HG03159 (cell line): ENCODE measurements around the gene STK11IP.

ENCODE experiments used
- ATAC-seq: cut with Tn5 transposase; IDR thresholded peaks from one replicate; pipeline ENCODE4 v1.9.1; 2021; ENCODE audit warnings: mild to moderate bottlenecking, moderate library complexity; ENCODE audit not compliant: unreplicated experiment

Gene STK11IP

GRCh38 chr2:219613461-219614070 is 15.9 kb downstream of the STK11IP start:
- ATAC-seq = no peak

- ATAC-seq = no peak
Observed at GRCh38 chr2:219614076-219614860, 16.6 kb downstream of the STK11IP start.

- no peak for ATAC-seq
Observed at GRCh38 chr2:219615036-219615435, 17.4 kb downstream of the STK11IP start.

GRCh38 chr2:219615894-219616293 is 18.2 kb downstream of the STK11IP start:
- no peak for ATAC-seq

- no peak for ATAC-seq
Observed at GRCh38 chr2:219616550-219616949, 18.9 kb downstream of the STK11IP start.

- no peak for ATAC-seq
Observed at GRCh38 chr2:219618733-219619122, 21.1 kb downstream of the STK11IP start.

GRCh38 chr2:219619235-219619634 is 21.6 kb downstream of the STK11IP start:
- no peak for ATAC-seq

GRCh38 chr2:219620546-219620945 is 22.9 kb downstream of the STK11IP start:
- no peak for ATAC-seq

- no peak for ATAC-seq
Observed at GRCh38 chr2:219621935-219622334, 24.3 kb downstream of the STK11IP start.

- no peak for ATAC-seq
Observed at GRCh38 chr2:219622472-219622871, 24.8 kb downstream of the STK11IP start.

GRCh38 chr2:219624565-219624964 is 26.9 kb downstream of the STK11IP start:
- ATAC-seq = no peak

GRCh38 chr2:219625179-219625578 is 27.5 kb downstream of the STK11IP start:
- no peak for ATAC-seq

- ATAC-seq = no peak
Observed at GRCh38 chr2:219626540-219626939, 28.9 kb downstream of the STK11IP start.

GRCh38 chr2:219627103-219628100 is 29.7 kb downstream of the STK11IP start, which contains the start of gene SLC4A3:
Gene SLC4A3, plus strand, starts transcription at chr2:219627630. Its CDS starts 363 bp downstream, at chr2:219627993.
- no peak for ATAC-seq

- no peak for ATAC-seq
Observed at GRCh38 chr2:219628235-219628985, 30.8 kb downstream of the STK11IP start.

- no peak for ATAC-seq
Observed at GRCh38 chr2:219628986-219629901, 31.6 kb downstream of the STK11IP start.

- ATAC-seq = no peak
Observed at GRCh38 chr2:219629976-219630695, 32.5 kb downstream of the STK11IP start.

GRCh38 chr2:219630770-219631405 is 33.2 kb downstream of the STK11IP start:
- no peak for ATAC-seq
